ENCODE measurements around the gene BOLL.
"Not testable (repeated sequence)": the region's sequence is repeated elsewhere in the genome, so short reads cannot be mapped to it uniquely, and the experiment has no call there.

The BOLL gene

DNA sequence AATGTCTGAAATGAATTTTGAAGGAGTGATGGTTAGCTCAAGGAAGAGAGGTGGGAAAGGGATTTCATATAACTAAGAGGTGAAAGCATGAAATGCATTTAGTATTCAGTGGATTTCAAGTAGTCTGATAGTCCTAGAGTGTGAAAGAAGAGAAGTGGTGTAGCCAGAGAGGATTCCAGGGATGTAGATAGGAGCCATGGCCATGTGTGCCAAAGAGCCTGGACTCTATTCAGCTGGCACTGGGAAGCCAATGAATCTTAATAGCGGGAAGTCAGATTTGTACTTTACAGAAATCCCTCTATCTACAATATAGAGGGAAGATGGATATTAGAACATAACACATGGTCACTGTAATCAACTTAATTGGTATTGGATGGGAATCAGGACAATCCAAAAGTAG is 8.3 kb upstream of the BOLL start:
- DNase-seq, result no peak

DNA sequence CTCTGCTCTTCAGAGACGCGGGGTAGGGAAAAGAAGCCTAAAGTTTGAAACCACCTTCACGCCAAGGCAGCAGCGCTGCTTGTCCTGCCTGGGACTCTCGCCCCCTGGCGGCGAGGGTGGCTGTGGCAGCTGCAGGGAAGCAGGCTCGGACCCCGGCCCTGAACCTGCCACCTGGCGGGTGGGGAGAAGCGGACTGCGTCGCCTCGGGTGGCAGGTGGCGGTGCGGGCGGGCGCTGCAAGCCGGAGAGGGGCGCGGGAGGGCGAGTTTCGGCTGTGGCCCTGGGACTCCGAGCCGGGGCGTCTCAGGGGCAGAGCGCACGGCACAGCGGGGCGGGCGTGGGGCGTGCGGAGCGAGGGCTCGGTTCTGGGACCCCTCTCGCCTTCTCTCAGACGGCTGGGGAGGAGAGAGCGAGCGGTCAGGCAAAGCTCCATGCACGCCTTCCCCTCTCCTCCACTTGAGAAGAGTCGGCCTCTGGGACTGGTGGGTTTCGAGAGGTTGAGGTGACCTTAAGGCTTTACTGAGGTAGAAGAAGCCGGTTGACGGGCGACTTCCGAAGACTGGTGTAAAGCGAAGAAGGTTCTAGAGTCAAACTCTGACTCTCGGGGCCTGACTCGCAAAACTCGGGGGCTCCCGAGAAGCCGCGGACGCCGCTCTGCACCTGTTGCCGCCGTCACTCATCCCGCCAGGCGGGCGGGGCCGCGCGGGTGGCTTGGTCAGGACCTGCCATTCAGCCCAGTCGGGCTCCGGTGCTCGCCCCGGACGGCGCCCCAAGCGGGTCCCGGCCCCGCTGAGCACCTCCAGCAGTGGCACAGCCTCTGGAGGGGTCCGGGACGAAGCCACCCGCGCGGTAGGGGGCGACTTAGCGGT is 1.1 kb upstream of the BOLL start:
- DNase-seq, result no peak

DNA sequence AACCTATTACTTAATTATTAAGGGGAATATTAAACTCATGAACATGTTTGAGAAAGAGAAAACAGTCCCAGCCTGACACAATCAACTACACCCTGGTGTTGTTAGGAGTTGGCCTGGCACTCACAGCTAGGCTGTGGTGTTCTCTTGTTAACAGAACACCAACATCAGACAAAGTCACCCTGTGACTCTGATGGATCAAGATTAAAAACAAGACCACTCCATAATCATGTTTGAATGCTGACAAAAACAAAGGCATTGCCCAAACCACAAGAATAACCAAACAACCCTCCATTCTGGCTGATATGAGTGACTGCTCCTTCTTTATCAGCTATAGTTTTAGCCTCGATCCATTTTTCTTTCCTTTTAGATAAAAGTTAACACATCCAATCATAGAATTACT is 3.0 kb downstream of the BOLL start:
- DNase-seq, result no peak

GRCh38 chr2:197779261-197779660 is 5.9 kb downstream of the BOLL start:
- DNase-seq, result no peak

- DNase-seq, result no peak
These were observed 7.2 kb downstream of the BOLL start for GRCh38 chr2:197777823-197778407.

- no peak for DNase-seq
These were observed 24.8 kb downstream of the BOLL start for GRCh38 chr2:197760293-197760657.

DNA sequence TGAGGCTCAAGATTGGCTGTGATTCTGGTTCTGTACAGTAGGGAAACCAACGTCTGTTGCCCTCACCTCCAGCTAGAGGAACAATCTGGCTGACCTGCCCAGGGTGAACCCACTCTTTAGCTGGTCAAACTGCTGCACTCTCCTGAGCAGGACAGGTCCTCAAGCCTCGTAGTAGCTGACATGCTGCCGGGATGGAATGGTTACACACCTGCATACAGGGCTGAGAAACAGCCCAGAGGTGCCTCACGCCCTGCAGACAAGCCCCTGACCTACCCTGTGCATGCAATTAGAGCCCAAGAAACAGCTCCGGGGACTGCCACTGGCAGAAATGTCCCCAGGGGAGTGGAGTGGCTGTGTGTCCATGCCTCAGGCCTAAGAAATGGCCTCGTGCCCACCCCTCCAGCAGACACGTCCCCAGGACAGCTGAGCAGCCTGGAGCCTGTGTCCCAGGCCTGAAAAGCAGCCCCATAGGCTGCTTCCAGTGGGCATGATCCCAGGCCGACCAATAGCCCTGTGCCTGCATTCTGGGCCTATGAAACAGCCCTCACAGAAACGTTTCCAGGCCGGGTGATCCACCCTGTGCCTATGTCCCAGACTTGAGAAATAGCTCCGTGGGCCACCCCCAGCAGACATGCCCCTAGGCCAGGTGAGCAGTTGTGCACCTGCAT is 25.4 kb downstream of the BOLL start:
- no peak for DNase-seq

DNA sequence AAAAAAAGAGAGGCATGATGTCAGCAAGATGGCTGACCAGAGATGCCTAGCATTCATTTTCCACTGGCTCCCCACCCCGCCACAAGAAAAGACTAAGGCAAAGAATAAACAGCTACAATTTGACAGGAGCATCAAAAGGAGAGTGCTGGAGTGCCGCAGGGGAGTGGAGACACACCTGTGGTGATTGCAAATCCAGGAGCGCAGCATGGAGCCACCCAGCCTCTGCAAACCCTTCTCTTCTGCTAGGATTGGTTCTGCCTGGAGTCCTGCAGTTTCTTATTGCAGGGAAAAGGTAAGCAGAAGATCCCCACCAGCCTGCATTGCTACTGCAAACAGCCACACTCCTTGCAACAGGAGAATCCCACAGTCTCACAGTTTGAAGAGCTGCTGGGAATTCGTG is 26.1 kb downstream of the BOLL start:
- DNase-seq, result no peak

- no peak for DNase-seq
These were observed 44.9 kb downstream of the BOLL start for GRCh38 chr2:197740200-197740599.

GRCh38 chr2:197728555-197729544 is 56.3 kb downstream of the BOLL start:
- not testable (repeated sequence) for DNase-seq

- DNase-seq, result no peak
These were observed 58.1 kb downstream of the BOLL start for GRCh38 chr2:197727011-197727410.

DNA sequence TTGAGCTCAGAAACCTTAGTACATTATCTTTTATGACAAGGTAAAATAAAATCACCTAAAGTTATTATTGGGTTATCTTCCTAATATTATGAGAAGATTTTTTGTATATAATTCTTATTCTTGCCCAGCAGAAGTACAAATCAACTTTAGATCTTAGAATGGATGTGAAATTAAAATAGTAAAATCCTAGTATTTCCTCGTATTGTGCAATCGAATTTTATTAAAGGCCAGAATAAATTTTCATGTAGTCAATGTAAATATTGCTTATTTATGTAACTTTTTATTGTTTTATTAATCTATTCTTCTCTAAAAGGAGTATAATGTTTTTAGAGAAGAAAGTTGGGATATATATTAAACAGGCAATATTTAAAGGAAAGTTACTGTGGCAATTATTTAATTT is 67.3 kb downstream of the BOLL start:
- no peak for DNase-seq

DNA sequence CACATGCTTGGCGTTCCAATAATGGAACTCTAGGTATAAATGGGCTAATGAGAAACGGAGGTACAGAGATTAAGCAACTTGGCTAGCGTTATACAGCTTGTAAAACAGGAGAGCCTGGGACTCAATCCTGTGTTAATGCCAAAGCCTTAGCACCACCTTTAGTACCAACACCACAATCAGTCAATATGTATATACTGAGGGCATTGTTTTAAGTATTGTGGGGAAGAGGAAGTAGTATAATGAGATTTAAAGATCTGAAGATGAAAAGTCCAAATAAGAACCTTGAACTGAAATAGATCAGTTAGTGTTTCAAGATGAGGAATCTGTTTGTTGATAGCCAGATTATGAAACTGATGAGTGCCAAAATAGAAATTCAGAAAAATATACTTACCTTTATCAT is 71.8 kb downstream of the BOLL start:
- no peak for DNase-seq

DNA sequence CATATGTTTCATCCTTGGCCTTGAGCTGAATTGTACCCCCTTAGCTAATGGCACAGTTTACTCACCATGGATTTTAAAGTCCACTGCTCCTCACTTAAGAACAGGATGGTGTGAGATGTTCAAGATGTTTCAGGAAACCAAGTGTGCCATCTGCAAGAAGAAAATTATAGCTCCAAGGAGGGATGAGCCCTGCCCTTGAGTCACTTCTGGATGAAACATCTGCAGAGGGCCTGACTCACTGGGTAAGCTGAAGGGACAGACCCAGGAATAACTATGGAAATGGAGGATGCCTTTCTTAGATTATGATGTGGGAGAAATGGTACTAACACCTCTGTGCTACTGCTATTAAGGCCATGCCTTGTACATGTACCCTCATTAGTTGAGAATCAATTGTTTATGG is 73.5 kb downstream of the BOLL start:
- DNase-seq, result no peak

- DNase-seq, result no peak
These were observed 74.6 kb downstream of the BOLL start for GRCh38 chr2:197710424-197711042.

- DNase-seq, result not testable (repeated sequence)
These were observed 76.0 kb downstream of the BOLL start for GRCh38 chr2:197709140-197709539.

- DNase-seq, result no peak
These were observed 76.8 kb downstream of the BOLL start for GRCh38 chr2:197708331-197708730.

- DNase-seq, result peak; percentile 16
These were observed 77.6 kb downstream of the BOLL start for GRCh38 chr2:197707316-197708213.

- no peak for DNase-seq
These were observed 78.3 kb downstream of the BOLL start for GRCh38 chr2:197706839-197707207.

DNA sequence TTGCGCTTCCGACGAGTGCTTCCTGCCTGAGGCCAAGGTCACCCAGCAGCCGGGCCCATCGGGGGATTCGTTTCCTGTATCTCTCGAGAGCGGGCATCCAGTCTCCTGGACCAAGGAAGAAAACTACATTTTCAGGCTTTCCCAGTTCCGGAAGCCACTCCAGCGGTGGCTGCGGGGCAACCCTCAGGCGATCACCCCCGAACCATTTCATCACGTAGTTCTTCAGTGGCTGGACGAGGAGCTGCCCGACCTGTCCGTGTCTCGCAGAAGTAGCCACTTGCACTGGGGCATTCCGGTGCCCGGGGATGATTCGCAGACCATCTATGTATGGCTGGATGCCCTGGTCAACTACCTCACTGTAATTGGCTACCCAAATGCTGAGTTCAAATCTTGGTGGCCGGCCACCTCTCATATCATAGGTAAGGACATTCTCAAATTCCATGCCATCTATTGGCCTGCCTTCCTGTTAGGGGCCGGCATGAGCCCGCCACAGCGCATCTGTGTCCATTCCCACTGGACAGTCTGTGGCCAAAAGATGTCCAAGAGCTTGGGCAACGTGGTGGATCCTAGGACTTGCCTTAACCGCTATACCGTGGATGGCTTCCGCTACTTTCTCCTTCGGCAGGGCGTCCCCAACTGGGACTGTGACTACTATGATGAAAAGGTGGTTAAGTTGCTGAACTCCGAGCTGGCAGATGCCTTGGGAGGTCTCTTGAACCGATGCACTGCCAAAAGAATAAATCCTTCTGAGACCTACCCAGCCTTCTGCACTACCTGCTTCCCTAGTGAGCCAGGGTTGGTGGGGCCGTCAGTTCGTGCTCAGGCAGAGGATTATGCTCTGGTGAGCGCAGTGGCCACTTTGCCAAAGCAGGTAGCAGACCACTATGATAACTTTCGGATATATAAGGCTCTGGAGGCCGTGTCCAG is 78.9 kb downstream of the BOLL start:
- DNase-seq, result no peak
